ENCODE data around the gene NDUFA12.

- TF ChIP-seq POLR2A (IDR thresholded peaks at IDR 0.05; ENCODE audit: low read length) = no peak
- no peak for TF ChIP-seq GATA1 (IDR thresholded peaks at IDR 0.05; ENCODE audit: low read depth, low read length)
Observed at GRCh38 chr12:94987801-94988200, 15.7 kb downstream of the NDUFA12 start.
